NCI-H460 (cell line): Measurements from ENCODE around the gene PPDPF. TPM values are rescaled to one million over a fixed set of nuclear protein-coding genes. Genes with fewer than 3 reads are reported as not detected.

Source experiments
- DNase-seq: peaks from one replicate; pipeline ENCODE4 v3.0.0-alpha.2; 2016; ENCODE audit warnings: low read depth; ENCODE audit errors: extremely low read depth
- total RNA-seq: library from RNA; depleted of rRNA; stranded (reverse); fragments of >200 nt; shearing (Covaris generic); gene quantifications from 2 replicates; pipeline ENCODE4 v1.2.3, GENCODE V29; 2014

PPDPF gene
- total RNA-seq, 1 experiment from 2014 or later: 44.7 TPM

DNA sequence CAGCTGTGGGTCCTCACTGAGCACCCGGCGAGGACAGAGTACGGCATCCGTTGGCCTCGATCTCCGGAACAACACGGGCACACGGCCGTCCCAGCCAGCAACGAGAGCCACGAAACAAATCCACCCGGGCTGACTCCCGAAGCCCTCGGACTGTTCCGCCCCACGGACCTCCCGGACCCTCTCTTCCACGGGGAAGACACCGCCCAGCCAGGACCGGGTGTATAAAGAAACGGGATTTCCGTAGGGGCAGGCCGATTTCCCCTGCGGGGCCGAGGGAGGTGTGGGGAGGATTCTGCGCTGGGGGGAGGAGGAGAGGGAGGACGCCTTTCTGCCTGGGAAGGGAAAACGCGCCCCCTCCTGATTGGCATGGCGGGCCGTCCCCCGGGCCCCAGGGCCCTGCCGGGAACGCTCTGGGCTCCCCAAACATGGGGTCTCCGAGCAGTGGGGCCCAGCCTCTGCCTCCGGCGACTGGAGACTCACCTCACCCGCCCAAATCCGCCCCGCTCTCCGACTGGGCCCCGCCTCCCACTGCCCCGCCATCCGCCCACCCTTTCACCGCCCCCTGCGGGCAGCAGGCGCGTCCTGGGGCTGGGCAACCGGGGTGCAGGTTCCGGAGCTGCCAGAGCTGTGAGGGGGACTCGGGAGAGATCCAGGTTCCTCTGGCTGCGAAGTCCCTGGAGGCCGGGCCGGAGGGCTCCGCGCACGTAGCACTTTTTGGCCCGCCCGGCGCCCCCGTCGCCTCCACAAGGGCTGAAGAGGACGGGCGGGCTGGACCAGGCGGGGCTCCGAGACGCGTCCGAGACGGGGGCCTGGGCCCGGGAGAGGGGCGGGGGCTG, 679 bp upstream of the PPDPF start:
- no peak for DNase-seq

DNA sequence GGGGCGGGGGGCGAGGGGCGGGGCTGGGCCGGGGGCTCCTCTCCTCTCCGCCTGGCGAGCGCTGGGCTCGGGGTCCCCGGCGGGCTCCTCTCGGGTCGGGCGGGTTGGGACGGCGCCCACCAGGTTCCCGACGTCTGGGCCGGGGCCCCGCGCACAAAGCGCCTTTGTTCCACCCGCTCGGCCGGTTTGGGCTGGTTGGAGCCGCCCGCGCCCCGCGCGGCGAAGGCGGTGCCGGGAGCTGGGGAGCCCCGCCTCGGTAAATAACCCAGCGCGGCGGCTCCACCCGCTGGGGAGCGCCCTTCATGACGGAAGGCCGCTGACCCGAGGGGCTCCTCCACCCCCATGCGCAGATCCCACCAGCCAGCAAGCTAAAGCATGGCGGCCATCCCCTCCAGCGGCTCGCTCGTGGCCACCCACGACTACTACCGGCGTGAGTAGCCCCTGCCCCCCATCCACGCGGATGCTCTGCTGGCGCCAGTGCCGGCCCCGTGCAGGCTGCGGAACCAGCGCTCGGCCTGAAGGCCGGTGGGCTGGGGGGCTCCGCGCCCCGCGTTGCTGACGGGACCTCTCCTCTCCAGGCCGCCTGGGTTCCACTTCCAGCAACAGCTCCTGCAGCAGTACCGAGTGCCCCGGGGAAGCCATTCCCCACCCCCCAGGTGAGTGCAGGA, 503 bp downstream of the PPDPF start:
- DNase-seq: peak; percentile 33

DNA sequence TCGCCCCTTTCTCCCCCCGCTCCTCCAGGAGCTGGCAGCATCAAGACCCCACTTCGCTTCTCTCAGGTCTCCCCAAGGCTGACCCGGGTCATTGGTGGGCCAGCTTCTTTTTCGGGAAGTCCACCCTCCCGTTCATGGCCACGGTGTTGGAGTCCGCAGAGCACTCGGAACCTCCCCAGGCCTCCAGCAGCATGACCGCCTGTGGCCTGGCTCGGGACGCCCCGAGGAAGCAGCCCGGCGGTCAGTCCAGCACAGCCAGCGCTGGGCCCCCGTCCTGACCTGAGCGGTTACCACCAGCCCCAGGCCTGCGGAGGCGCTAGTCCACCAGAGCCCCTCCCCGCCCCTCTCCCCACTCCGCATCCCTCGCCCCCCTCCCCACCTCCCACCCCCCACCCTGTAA, 1.0 kb downstream of the PPDPF start:
- no peak for DNase-seq

GRCh38 chr20:63522091-63522868, 1.7 kb downstream of the PPDPF start:
- DNase-seq: no peak

GRCh38 chr20:63522981-63523611, 2.5 kb downstream of the PPDPF start:
- DNase-seq: no peak

DNA sequence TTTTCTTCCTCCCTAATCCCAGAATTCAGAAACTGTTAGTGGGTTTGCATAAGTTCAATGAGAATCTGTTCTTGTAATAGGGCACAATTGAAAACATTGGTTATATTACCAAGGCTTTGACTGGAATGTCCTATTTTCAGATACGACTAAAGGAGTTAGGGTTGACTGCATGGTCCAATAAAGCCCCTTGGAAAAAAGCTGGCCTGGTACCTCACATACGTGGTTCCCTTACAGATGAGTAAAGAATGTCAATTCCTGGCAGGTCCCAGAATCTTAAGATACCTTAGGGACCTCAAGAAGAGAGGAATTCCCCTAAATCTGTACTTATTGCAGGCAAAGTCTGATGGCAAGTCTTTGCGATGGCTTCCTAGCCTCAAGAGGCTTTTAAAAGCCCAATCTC, 4.6 kb downstream of the PPDPF start:
- no peak for DNase-seq

- DNase-seq: no peak
Measured at GRCh38 chr20:63525971-63526370, 5.4 kb downstream of the PPDPF start.

DNA sequence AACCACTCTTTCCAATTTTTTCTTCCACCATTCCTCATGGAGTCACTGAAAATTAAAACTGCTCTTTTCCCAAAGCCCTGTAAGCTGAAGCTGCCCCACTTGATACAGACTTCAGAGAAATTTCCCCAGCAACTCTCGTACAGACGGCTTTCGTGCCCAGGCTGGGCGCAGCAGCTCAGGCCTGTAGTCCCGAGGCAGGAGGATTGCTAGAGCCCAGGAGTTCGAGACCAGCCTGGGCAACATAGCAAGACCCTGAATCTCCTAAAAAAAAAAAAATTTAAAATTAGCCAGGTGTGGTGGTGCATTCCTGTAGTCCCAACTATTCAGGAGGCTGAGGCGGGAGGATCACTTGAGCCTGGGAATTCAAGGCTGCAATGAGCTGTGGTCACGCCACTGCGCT, 6.6 kb downstream of the PPDPF start:
- no peak for DNase-seq

DNA sequence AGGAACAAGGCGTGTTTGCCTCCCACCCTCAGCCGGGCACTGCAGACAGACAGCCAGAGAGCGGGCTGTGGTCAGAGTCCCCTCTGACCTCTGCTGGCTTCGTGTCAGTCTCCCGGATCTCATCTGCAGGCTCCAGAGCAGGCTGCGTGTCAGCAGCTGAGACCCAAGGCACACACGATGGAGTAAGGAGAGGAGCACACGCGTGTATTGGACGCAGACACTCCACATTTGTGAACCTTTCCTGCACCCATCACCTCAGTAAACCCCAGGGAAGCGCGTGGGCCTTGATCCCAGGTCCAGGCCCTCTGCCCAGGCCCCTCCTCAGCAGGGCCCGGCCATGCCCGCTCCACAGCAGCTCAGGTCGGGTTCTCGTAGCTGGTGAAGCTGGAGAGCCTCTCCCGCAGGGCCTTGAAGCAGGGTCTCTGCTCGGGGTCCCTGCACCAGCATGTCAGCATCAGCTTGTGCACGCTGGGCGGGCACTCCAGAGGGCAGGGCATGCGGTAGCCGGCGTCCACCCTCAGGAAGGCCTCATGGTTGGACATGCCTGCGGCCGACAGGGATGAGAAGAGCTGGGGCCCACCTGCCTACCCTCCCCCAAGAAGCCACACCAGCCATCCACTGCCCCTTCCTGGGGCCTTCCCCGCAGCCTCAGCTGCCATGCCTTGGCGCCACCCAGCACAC, 8.8 kb downstream of the PPDPF start:
- no peak for DNase-seq

- no peak for DNase-seq
Measured at GRCh38 chr20:63529861-63530787, 9.6 kb downstream of the PPDPF start.

- no peak for DNase-seq
Measured at GRCh38 chr20:63530788-63531160, 10.2 kb downstream of the PPDPF start.

GRCh38 chr20:63531686-63532448, 11.3 kb downstream of the PPDPF start:
- no peak for DNase-seq

GRCh38 chr20:63532449-63532971, 11.9 kb downstream of the PPDPF start:
- DNase-seq: no peak

GRCh38 chr20:63533388-63533787, 12.8 kb downstream of the PPDPF start:
- DNase-seq: no peak

DNA sequence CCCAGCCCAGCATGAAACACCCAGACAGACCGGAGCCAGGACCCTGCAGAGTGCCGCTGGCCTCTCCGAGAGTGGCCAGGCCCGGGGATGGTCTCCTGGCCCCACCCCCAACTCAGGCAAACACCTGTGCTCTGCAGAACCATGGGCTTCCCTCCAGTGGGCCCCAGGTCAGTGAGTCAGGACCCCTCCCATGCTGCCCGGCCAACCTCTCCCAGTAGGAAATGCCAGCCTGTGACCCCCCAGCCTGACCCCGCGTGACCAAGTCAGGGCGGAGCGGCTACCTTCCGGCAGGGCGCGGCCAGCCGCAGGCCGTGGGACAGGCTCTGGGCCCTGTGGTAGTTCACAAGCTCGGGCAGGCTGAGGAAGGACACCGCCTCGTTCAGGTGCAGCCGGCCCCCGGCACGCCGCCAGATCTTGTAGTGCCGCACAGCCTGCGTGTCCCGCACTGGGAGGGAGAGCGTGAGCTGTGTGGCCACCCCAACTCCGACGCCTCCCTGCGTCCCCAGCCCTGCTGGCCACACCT, 13.4 kb downstream of the PPDPF start:
- DNase-seq: no peak

GRCh38 chr20:63534427-63534830, 13.9 kb downstream of the PPDPF start:
- DNase-seq: no peak

DNA sequence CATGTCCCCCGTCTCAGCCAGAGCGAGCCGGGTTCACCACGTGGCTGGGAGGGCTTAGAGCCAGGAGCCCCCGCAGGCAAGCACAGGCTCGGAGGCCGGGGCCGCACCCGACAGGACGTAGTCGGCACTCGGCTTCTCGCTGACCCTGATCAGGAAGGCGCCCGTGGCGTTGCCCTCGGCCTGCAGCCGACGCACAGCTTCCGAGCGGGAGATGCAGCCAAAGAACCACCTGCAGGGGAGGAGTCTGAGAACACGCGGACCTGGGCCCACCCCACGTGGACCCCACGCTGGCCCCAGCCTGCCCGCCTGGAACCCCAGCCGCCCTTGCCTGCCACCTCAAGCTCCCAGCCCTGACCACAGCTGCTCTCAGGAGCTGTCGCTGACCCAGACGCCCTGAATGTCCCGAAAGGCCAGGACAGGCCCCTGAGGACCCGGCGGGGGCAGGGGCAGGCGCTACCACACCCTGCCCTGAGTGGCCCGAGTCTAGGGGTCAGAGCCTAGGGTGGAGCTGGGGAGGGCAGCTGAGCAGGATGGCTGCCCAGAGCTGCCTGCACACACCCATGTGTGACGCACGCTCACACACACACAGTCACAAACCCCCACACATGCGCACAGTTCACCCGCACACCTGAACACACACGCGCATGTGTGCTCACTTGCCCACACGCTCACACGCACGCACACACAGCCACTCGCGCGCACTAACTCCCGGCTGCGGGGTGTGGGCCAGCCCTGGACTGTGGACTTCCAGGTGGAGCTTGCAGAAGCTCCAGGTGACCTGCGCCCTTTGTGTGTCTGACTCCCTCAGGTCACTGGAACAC, 14.5 kb downstream of the PPDPF start:
- DNase-seq: no peak
